Uterus (tissue), 2 donors: ENCODE data around the gene MAD1L1.

Experiments
- CTCF ChIP-seq, 4 experiments: fragments of 200-600 bp in 2 of 4; fragments of 450-650 bp in 2 of 4; sonication (generic) in 2 of 4; IDR thresholded peaks; one replicate each; pipeline ENCODE4 v1.5.1; 2016 to 2019; ENCODE audit warnings: antibody characterized with exemption in 4 of 4, mild to moderate bottlenecking in 2 of 4, moderate library complexity in 1 of 4
- POLR2A ChIP-seq, 2 donors: fragments of 450-650 bp; IDR thresholded peaks; one replicate each; pipeline ENCODE4 v1.6.1; 2016; ENCODE audit warnings: antibody characterized with exemption in 2 of 2, mild to moderate bottlenecking in 1 of 2, moderate library complexity in 1 of 2

GRCh38 chr7:1910827-1911226 lies 321.9 kb downstream of the MAD1L1 start:
- TF ChIP-seq POLR2A (IDR thresholded peaks at IDR 0.05) (no peak), CTCF (IDR thresholded peaks at IDR 0.05) (no peak)
